Adrenal gland (tissue), 5 donors: Measurements from ENCODE around the gene SF3B1.
"Not testable (repeated sequence)": the region's sequence is repeated elsewhere in the genome, so short reads cannot be mapped to it uniquely, and the experiment has no call there.

Source experiments
- POLR2A ChIP-seq, 2 donors: fragments of 450-650 bp; IDR thresholded peaks; one replicate each; pipeline ENCODE4 v1.6.1; 2017; ENCODE audit warnings: antibody characterized with exemption in 2 of 2, mild to moderate bottlenecking in 2 of 2, moderate library complexity in 1 of 2
- TF ChIP-seq, protein P1 (sequence below), 6 experiments: fragments of 450-650 bp in 4 of 6; fragments of 200-600 bp in 2 of 6; sonication (generic) in 1 of 6; IDR thresholded peaks; 1 replicate in 5 of 6; 2 replicates in 1 of 6; pipeline versions ENCODE4 v1.5.1 to v1.8.0; 2016 to 2021; ENCODE audit warnings: antibody characterized with exemption in 6 of 6, mild to moderate bottlenecking in 2 of 6, moderate library complexity in 1 of 6
- donor health status: DM: no; HTN: no; CAD: no.

DNA sequence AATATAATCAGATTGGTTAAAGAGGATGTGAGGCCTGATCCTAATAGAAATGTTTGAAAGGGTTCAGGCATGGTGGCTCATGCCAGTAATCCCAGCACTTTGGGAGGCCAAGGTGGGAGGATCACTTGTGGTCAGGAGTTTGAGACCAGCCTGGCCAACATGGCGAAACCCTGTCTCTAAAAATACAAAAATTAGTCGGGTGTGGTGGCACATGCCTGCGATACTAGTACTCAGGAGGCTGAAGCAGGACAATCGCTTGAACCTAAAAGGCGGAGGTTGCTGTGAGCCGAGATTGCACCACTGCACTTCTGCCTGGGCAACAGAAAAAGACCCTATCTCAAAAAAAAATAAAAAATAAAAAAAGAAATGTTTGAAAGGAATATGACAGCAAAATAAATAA lies 2.3 kb downstream of the SF3B1 start:
- TF ChIP-seq, protein P1, sequence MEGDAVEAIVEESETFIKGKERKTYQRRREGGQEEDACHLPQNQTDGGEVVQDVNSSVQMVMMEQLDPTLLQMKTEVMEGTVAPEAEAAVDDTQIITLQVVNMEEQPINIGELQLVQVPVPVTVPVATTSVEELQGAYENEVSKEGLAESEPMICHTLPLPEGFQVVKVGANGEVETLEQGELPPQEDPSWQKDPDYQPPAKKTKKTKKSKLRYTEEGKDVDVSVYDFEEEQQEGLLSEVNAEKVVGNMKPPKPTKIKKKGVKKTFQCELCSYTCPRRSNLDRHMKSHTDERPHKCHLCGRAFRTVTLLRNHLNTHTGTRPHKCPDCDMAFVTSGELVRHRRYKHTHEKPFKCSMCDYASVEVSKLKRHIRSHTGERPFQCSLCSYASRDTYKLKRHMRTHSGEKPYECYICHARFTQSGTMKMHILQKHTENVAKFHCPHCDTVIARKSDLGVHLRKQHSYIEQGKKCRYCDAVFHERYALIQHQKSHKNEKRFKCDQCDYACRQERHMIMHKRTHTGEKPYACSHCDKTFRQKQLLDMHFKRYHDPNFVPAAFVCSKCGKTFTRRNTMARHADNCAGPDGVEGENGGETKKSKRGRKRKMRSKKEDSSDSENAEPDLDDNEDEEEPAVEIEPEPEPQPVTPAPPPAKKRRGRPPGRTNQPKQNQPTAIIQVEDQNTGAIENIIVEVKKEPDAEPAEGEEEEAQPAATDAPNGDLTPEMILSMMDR (IDR thresholded peaks at IDR 0.05): not testable (repeated sequence)
- not testable (repeated sequence) for TF ChIP-seq POLR2A (IDR thresholded peaks at IDR 0.05)
